Omental fat pad (tissue), 4 donors: ENCODE results near the gene EIF4A2. TPM values are rescaled to one million over a fixed set of nuclear protein-coding genes. Genes with fewer than 3 reads are reported as not detected.

Source experiments
- ATAC-seq: fragments of 150-250 bp; one replicate; pipeline ENCODE4 v1.9.1; 2016; ENCODE audit warnings: mild to moderate bottlenecking, moderate library complexity; ENCODE audit not compliant: low FRiP score
- DNase-seq: peaks from one replicate; pipeline ENCODE4 v3.0.0-alpha.2; 2019; ENCODE audit warnings: low spot score
- total RNA-seq, 4 donors: library from RNA; depleted of rRNA; stranded (reverse); fragments of >200 nt; gene quantifications; one replicate each; pipeline ENCODE4 v1.1.0, GENCODE V29; 2016
- TF ChIP-seq, protein P1 (sequence below), 3 donors: fragments of 450-650 bp; IDR thresholded peaks; one replicate each; pipeline ENCODE4 v1.5.1; 2016 to 2017; ENCODE audit warnings: antibody characterized with exemption in 3 of 3, mild to moderate bottlenecking in 3 of 3, moderate library complexity in 2 of 3

The EIF4A2 gene
- total RNA-seq, 4 donors from 2014 or later: 315 to 515 (median 413) TPM

GRCh38 chr3:186754006-186754405 lies 29.4 kb upstream of the EIF4A2 start:
- ATAC-seq (no peak), DNase-seq (no peak)
- TF ChIP-seq, protein P1, sequence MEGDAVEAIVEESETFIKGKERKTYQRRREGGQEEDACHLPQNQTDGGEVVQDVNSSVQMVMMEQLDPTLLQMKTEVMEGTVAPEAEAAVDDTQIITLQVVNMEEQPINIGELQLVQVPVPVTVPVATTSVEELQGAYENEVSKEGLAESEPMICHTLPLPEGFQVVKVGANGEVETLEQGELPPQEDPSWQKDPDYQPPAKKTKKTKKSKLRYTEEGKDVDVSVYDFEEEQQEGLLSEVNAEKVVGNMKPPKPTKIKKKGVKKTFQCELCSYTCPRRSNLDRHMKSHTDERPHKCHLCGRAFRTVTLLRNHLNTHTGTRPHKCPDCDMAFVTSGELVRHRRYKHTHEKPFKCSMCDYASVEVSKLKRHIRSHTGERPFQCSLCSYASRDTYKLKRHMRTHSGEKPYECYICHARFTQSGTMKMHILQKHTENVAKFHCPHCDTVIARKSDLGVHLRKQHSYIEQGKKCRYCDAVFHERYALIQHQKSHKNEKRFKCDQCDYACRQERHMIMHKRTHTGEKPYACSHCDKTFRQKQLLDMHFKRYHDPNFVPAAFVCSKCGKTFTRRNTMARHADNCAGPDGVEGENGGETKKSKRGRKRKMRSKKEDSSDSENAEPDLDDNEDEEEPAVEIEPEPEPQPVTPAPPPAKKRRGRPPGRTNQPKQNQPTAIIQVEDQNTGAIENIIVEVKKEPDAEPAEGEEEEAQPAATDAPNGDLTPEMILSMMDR (IDR thresholded peaks at IDR 0.05): no peak

DNA sequence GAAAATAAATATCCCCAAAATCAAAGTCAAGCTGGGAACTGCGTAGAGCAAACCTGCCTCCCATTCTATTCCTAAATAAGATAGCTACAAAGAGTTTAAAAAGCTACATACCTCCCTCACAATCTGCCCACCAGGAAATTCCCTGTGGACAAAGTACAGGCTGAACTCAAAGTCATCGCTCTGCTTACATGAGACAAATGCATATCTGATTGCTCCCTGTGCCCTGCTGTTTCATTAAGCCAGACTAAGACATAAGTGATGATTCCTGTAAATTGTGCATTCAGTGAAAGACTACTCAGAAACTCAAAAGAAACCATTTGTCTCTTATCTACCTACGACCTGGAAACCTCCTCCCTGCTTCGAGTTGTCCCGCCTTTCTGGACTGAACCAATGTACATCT lies 28.5 kb upstream of the EIF4A2 start:
- no peak for ATAC-seq
- no peak for DNase-seq
- TF ChIP-seq, protein P1 (IDR thresholded peaks at IDR 0.05): no peak

GRCh38 chr3:186757214-186757613 lies 26.2 kb upstream of the EIF4A2 start:
- ATAC-seq (no peak), DNase-seq (no peak)
- TF ChIP-seq, protein P1 (IDR thresholded peaks at IDR 0.05): no peak

DNA sequence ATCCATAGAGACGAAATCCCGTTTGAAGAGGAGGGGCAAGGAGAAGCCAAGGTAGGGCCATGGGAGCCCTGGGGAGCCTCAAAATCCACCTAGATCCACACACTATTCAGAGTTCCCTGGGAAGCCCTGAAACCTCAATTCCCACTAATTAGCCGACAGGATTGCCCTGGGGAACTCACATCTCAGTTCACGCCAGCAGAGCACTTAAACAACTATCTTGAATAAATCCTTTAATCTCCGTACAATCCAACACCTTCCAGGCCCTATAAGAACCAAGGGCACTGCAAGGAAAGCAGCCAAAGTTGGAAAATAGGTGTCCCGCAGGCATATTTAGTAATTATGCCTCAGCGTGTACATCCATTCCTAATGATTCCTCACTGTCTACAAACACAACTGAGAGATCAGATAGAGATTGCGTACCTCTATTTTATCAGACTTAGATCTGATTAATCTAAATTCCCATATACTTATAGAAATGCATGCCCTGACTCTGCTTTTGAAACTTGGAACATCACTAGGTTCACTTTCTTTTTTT lies 25.6 kb upstream of the EIF4A2 start:
- DNase-seq (no peak), ATAC-seq (no peak)

DNA sequence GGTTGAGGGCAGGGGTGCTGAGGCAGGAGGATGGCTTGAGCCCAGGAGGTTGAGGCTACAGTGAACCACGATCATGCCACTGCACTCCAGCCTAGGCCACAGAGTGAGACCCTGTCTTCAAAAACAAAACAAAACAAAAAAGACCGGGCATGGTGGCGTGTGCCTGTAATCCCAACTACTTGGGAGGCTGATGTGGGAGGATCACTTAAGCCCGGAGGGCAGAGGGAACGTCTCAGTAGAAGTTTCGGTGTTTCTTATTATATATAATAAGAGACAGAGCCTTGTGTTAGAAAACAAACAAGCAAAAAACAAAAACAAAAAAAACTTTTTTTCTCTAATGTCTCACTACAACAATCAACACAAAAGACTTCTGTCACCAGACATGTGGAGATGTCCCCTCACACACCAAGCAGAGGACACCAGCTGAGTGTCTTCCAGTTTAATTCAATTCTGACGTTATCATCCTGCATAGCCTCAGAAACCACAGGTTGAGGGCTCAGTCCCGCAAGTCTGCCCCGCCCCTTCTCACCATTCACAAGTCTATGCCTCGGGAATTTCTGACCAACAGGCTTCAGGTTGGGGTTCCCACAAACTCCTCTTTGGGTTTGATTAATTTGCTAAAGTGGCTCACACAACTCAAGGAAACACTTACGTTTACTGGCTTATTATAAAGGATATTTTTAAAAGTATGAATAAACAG lies 24.0 kb upstream of the EIF4A2 start:
- no peak for ATAC-seq

More for the DNA sequence above, 25.6 kb upstream of the EIF4A2 start:
- TF ChIP-seq, protein P1 (IDR thresholded peaks at IDR 0.05): no peak

GRCh38 chr3:186760141-186760833 lies 23.1 kb upstream of the EIF4A2 start:
- DNase-seq: no peak
- TF ChIP-seq, protein P1 (IDR thresholded peaks at IDR 0.05): no peak
- no peak for ATAC-seq

More for the DNA sequence above, 24.0 kb upstream of the EIF4A2 start:
- DNase-seq: no peak
- TF ChIP-seq, protein P1 (IDR thresholded peaks at IDR 0.05): no peak
